Motor neuron (in vitro differentiated cells): ENCODE data around the gene ISG20. TPM values are rescaled to one million over a fixed set of nuclear protein-coding genes. Genes with fewer than 3 reads are reported as not detected.

Source experiments
- ATAC-seq, 8 experiments: fragments of 200-7000 bp; cut with Tn5 transposase; replicated peaks in 6 of 8; 2 replicates each; pipeline ENCODE4 v1.8.0; 2021; ENCODE audit warnings: mild to moderate bottlenecking in 8 of 8, moderate library complexity in 8 of 8
- H3K27ac ChIP-seq, 2 donors: fragments of 250-450 bp; sonication (Bioruptor Pico); 2 replicates each; pipeline ENCODE4 v1.9.0; 2021; ENCODE audit warnings: antibody characterized with exemption in 2 of 2, mild to moderate bottlenecking in 2 of 2, moderate library complexity in 1 of 2
- H3K4me1 ChIP-seq, 2 donors: fragments of 250-450 bp; sonication (Bioruptor Pico); replicated peaks in 1 of 2; 2 replicates each; pipeline ENCODE4 v1.6.1; 2021; ENCODE audit warnings: antibody characterized with exemption in 2 of 2, mild to moderate bottlenecking in 2 of 2, moderate library complexity in 1 of 2
- H3K4me3 ChIP-seq, 5 donors: fragments of 250-450 bp; sonication (Bioruptor Pico); 2 replicates each; pipeline ENCODE4 v1.9.0; 2021; ENCODE audit warnings: antibody characterized with exemption in 5 of 5, mild to moderate bottlenecking in 5 of 5, moderate library complexity in 4 of 5
- WGBS, 10 experiments: fragments of 450-650 bp; shearing (Covaris generic); methylation state at CpG; one replicate each; pipeline ENCODE4 v1.0.0; 2022; 5-methylcytosine and 5-hydroxymethylcytosine counted together
- in situ Hi-C, 9 experiments: fragments of 400-800 bp; cut with MboI; loops; one replicate each; pipeline ENCODE4 v1.15.0; 2021; ENCODE audit warnings: low sequenced_read_pairs in 9 of 9, low pct_unique_long_range_greater_than_20kb in 2 of 9; ENCODE audit not compliant: unreplicated experiment in 9 of 9
- total RNA-seq, 8 experiments: library from RNA; unstranded; fragments of 300-600 nt; gene quantifications; 2 replicates each; pipeline versions ENCODE4 v1.2.3 to v1.2.4, GENCODE V29; 2022

The ISG20 gene
- total RNA-seq, 8 experiments from 2014 or later: 0.69 to 12.9 (median 2.5) TPM

DNA sequence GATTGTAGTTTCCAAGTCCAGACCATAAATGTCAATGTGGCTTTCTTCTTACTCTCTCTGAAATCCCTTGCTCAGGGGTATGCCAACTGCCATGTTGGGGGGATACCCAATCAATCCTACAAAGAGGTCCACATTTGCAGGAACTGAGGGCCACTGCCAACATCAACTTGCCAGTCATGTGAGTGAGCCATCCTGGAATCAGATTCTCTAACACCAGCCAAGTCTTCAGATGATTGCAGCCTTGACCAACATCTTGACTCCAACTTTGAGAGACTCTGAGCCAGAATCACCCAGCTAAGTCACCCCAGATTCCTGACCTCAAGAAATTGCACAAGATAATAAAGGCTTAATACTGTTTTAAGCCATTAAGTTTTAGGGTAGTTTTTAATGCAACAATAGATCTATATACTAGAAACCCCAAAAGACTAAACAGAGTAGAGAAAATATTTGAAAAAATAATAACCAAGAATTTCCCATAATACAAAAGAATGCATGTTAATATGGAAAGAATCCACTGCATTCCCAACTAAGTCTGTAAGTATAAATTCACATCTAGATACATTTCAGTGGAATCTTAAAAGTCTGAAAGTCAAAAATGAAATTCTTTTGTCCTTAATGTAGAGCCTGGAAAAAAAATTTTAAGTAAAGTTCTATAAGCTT lies 22.4 kb downstream of the ISG20 start:
- ATAC-seq: no peak
- Histone ChIP-seq H3K4me1 (no peaks in the 10 kb centered on the region), H3K27ac (no peak overlapping the region), H3K4me3 (no peak overlapping the region)
- in situ Hi-C loops: loop anchor here in 1 of 9 experiments (10.0 kb wide), 1 partner anchor 164 kb away; no protein-coding TSS in a partner anchor

DNA sequence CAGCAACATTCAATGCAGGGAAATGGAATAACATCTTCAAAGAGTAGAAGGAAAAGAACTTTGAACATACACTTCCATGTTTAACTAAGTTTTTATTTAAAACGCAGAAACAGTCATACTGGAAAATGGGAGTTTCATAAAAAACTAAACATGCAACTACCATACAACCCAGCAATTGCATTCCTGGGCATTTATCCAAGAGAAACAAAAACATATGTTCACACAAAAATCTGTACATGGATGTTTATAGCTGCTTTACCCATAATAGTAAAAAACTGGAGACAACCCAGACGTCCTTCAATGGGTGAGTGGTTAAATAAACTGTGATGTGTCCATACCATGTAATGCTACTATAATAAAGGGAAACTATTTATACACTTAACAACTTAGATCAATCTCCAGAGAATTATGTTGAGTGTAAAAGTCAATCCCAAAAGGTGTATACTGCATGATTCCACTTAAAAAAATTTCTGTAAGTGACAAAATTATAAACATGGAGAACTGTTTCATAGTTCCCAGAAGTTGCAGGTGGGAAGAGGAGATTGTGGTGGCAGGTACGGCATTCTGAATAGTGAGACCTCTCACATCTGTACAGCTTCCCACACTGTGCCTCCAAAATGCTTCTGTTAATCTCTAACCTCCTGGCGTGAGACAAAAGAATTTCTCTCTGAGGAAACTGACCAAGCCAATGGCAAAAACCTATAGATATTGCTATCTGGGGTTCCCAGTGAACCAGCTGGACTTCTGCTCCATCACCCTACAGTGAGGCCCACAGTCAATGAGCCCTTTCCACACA lies 23.1 kb downstream of the ISG20 start:
- ATAC-seq: no peak
- 44 to 100% (median 85%) methylated on average over 1 to 4 of the region's 4 CpGs for WGBS, 10 experiments
- in situ Hi-C loops: loop anchor here in 1 of 9 experiments (10.0 kb wide), 1 partner anchor 163 kb away; no protein-coding TSS in a partner anchor
- Histone ChIP-seq H3K27ac (no peak overlapping the region), H3K4me3 (no peak overlapping the region), H3K4me1 (no peaks in the 10 kb centered on the region)

DNA sequence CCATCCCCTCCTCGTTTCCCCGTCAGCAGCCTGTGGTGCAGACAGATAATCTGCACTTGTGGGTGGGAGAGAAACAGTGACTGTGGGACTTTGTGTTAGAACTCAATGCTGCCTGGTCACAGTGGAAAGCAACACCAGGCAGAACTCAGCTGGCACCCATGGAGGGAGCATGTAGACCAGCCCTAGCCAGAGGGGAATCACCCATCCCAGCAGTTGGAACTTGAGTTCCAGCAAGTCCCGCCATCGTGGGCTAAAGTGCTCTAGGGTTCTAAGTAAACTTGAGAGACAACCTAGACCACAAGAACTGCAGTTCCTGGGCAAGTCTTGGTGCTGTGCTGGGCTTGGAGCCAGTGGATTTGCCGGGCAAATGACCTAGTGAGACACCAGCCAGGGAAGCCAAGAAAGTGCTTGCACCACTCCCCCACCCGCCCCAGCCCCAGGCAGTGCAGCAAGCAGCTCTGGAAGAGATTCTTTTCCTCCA lies 24.4 kb downstream of the ISG20 start:
- peak in 3 of 8 experiments; percentile 31 to 66 (median 54) for ATAC-seq
- no peak overlapping the region for H3K4me3 ChIP-seq
- H3K4me1 ChIP-seq: no peaks in the 10 kb centered on the region
- H3K27ac ChIP-seq: no peak overlapping the region
- WGBS, 10 experiments: 62 to 90% (median 85%) methylated on average over 2 to 4 of the region's 6 CpGs; no CpG with 5 or more reads in 4 of the 10 experiments
- in situ Hi-C loops: loop anchor here in 1 of 9 experiments (10.0 kb wide), 1 partner anchor 162 kb away; no protein-coding TSS in a partner anchor

DNA sequence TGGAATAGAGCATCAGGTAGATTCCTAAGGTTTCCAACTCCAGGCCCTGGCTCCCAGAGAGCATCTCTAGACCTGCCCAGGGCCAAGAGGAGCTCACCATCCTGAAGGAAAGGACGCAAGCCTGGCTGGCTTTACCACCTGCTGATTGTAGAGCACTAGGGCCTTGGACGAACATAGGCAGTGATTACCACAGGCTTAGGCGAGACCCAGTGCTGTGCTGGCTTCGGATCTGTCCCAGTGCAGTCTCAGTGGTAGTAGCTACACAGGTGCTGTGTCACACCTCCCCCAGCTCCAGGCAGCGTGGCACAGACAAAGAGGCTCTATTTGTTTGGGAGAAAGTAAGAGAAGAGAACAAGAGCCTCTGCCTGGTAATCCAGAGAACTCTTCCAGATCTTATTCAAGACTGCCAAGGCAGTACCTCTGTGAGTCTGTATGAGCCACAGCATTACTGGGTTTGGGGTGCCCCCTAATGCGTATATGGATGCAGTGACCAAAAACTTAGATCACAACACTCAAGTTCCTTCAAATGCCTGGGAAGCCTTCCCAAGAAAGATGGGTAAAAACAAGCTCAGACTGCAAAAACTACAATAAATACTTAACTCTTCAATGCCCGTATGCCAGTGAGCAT lies 25.4 kb downstream of the ISG20 start:
- no peak for ATAC-seq
- in situ Hi-C loops: loop anchor here in 1 of 9 experiments (10.0 kb wide), 1 partner anchor 161 kb away; no protein-coding TSS in a partner anchor
- Histone ChIP-seq H3K27ac (no peak overlapping the region), H3K4me3 (no peak overlapping the region), H3K4me1 (no peaks in the 10 kb centered on the region)
- WGBS, 10 experiments: 80 to 100% (median 85%) methylated on average over 1 to 5 of the region's 7 CpGs; no CpG with 5 or more reads in 3 of the 10 experiments

DNA sequence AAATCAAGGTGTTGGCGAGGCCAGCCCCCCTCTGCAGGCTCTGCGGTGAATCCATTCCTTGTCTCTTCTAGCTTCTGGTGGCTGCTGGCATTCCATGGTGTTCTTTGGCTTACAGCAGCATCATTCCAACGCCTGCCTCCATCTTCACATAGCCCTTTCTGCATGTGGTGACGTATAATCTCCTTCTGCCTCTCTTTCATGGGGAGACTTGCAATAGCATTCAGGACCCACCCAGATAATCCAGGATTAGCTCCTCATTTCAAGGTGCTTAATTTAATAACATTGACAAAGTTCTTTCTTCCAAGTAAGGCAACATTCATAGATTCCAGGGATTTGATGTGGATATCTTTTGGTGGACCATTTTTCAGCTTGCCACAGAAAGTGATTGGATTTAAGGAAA lies 35.8 kb downstream of the ISG20 start:
- H3K4me3 ChIP-seq: no peak overlapping the region
- in situ Hi-C loops: loop anchor here in 1 of 9 experiments (25.0 kb wide), 1 partner anchor 338 kb away; no protein-coding TSS in a partner anchor
- H3K4me1 ChIP-seq: no peaks in the 10 kb centered on the region
- no peak overlapping the region for H3K27ac ChIP-seq
- WGBS, 10 experiments: 21 to 83% (median 56%) methylated on average over 1 to 4 of the region's 4 CpGs; no CpG with 5 or more reads in 1 of the 10 experiments
- ATAC-seq: no peak

DNA sequence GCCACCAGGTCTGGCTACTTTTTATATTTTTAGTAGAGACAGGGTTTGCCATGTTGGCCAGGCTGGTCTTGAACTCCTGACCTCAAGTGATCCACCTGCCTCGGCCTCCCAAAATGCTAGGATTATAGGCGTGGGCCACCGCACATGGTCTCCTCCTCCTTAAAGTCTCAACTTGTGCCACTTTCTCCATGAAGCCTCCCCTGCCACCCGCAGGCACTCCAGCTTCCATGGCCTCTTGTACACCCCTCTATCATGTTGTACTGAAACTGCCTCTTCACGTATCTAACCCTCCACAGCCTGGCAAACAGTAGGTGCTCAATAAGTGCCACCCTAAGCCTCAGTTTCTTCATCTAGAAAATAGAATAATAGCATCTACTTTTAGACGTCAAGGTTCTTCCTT lies 39.9 kb downstream of the ISG20 start:
- Histone ChIP-seq H3K27ac (no peak overlapping the region), H3K4me3 (no peak overlapping the region), H3K4me1 (no peaks in the 10 kb centered on the region)
- in situ Hi-C loops: loop anchor here in 1 of 9 experiments (25.0 kb wide), 1 partner anchor 334 kb away; no protein-coding TSS in a partner anchor
- WGBS, 10 experiments: 54 to 100% (median 87%) methylated on average over 1 to 5 of the region's 6 CpGs; no CpG with 5 or more reads in 4 of the 10 experiments
- no peak for ATAC-seq

DNA sequence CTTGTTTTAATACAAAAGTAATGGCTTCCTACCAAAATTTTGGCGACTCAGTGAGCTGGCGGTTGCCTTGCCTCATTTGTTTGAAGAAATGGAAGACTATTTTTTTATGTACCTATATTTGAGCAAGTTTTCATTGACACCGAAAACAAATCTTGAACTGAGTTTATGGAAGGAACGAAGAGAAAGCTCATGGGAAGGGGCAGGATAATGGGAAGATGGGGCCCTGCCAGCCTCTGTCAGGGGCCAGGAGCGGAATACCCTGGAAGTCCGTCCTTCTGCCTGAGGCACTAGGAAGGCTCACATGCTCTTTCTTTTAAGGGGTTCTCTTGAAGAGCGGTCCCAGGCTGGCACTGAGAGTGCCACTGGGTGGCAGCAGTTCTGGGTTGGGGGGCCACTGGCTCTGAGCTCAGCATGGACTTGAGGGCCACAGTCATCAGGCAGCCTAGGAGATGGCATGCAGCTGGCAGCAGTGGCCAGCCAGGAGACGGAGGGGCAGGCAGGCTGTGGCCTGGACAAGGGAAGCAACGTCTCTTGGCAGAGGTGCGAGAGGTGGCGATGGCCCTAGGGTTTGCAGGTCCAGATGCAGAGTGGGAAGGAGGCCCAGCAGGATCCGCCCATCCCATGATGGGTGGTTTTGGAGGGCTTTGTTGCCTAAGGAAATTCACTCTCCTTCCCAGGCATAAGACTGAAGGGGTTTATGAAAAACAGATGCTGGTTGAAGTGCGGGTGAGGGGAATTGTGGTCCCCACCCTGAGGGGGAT lies 41.6 kb downstream of the ISG20 start:
- in situ Hi-C loops: loop anchor here in 1 of 9 experiments (25.0 kb wide), 1 partner anchor 332 kb away; no protein-coding TSS in a partner anchor
- no peak overlapping the region for H3K27ac ChIP-seq
- H3K4me3 ChIP-seq: no peak overlapping the region
- no peaks in the 10 kb centered on the region for H3K4me1 ChIP-seq
- ATAC-seq: no peak
- WGBS, 10 experiments: 62 to 100% (median 88%) methylated on average over 1 to 6 of the region's 13 CpGs

DNA sequence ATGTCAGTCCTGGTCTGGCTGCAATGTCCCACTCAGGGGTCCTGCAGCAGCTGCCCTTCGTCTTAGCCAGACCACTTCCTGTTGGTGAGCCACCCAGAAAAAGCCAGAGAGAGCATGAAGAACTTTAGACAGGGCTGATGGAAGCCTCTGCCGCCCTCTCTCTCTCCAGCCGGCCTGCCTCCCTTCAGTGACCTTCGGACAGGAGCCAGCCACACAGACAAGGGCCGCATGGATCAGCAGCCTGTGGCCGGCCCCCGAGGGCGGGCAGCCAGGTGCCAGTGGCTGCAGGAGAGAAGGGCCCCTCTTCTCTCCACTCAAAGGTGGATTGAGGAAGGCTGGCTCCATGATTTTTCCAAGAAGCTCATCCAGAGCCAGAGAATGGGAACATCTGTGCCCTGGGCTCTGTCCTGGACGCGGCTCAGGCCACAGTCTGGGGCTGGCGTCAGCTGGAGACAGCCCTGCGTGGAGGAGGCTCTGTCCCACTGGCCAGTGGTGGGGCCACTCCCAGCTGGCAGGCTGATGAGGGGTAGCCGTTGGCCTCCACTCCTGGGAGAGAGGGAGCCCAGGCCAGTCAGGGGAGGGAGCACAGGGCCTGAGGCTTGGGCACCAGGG lies 42.9 kb downstream of the ISG20 start:
- peak in 3 of 8 experiments; percentile 19 to 75 (median 55) for ATAC-seq
- 23 to 83% (median 77%) methylated on average over 2 to 8 of the region's 13 CpGs; no CpG with 5 or more reads in 4 of the 10 experiments for WGBS, 10 experiments
- in situ Hi-C loops: loop anchor here in 1 of 9 experiments (25.0 kb wide), 1 partner anchor 331 kb away; no protein-coding TSS in a partner anchor
- Histone ChIP-seq H3K27ac (no peak overlapping the region), H3K4me1 (no peaks in the 10 kb centered on the region), H3K4me3 (no peak overlapping the region)

DNA sequence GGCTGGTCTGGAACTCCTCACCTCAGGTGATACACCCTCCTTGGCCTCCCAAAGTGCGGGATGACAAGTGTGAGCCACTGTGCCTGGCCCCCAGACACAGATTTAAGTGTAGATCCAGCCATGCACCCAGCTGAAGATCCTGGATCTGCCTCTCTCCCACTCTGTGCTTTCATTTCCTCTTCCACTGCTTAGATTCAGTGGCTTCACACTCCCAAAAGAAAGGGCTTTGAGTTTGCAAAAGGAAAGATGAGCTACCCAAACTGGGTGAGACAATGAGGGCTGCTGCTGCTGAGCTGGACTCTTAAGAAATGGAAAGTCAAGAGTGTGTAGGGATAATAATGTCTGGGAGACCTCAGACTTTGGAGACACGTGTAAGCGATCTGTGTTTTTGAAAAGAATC lies 45.5 kb downstream of the ISG20 start:
- Histone ChIP-seq H3K4me3 (no peak overlapping the region), H3K4me1 (no peaks in the 10 kb centered on the region), H3K27ac (no peak overlapping the region)
- 0 to 94% (median 59%) methylated on average over 1 to 3 of the region's 3 CpGs; no CpG with 5 or more reads in 2 of the 10 experiments for WGBS, 10 experiments
- in situ Hi-C loops: loop anchor here in 1 of 9 experiments (25.0 kb wide), 1 partner anchor 328 kb away; no protein-coding TSS in a partner anchor
- ATAC-seq: no peak

DNA sequence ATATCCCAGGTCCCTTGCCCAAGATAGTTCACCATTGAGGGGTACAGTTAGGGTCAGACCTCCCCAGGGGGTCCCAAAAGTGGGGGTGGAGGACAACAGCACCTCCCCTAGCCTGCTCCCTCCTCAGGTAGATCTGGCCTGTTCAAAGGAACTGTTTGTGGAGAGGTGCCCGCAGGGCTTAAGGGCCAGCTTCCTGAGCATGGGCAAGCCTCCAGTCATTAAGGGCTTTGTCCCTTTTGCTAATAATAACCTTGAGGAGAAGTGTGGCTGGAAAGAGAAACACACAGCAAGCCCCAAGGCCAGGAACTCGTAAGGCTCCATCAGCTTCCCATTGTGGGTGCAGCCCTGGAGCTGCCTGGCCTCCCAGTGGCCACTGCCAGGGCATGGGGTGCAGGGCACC lies 47.4 kb downstream of the ISG20 start:
- 14 to 40% (median 33%) methylated on average over 1 of the region's 2 CpGs; no CpG with 5 or more reads in 7 of the 10 experiments for WGBS, 10 experiments
- in situ Hi-C loops: loop anchor here in 1 of 9 experiments (25.0 kb wide), 1 partner anchor 326 kb away; no protein-coding TSS in a partner anchor
- Histone ChIP-seq H3K4me3 (no peak overlapping the region), H3K4me1 (no peaks in the 10 kb centered on the region), H3K27ac (no peak overlapping the region)
- ATAC-seq: no peak

DNA sequence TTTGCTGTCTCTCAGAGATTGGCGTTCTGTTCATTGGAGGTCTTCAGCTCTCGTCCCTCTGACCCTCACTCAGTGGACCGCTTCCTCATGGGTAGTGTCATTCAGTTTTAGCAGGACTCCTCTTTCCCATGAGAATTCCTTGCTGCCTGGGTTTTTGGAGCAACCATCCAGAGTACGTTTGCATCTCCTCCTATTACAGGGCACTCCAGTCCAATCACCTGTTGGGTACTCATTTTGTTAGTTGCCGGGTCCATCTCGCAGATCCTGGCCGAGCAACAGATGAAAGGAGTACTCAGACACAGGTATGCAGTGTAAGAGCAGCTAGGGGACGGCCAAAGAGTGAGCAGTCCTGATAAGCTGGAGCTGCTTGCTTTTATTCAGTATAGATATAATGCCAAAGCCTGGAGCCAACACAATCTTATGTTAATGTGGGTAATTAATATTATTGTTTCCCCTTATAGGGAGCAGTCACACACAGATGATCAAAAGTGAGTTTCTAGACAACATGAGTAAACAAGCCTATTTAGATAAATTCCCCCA lies 49.6 kb downstream of the ISG20 start:
- peak in 1 of 8 experiments; percentile 33 for ATAC-seq
- Histone ChIP-seq H3K4me3 (no peak overlapping the region), H3K4me1 (peaks cover 2 to 6% of the 10 kb centered on the region in 2 donors), H3K27ac (no peak overlapping the region)
- 20 to 100% (median 86%) methylated on average over 1 to 8 of the region's 8 CpGs; no CpG with 5 or more reads in 1 of the 10 experiments for WGBS, 10 experiments
- in situ Hi-C loops: loop anchor here in 1 of 9 experiments (25.0 kb wide), 1 partner anchor 324 kb away; no protein-coding TSS in a partner anchor
